Spleen (tissue), 11 donors: ENCODE measurements around the gene AKT2. TPM values are rescaled to one million over a fixed set of nuclear protein-coding genes. Genes with fewer than 3 reads are reported as not detected.

ENCODE experiments used
- DNase-seq: peaks from one replicate; pipeline ENCODE4 v3.0.0-alpha.2; 2020
- H3K27ac ChIP-seq, 8 donors: fragments of 200-600 bp; sonication (generic) in 7 of 8; 1 replicate in 4 of 8; 2 replicates in 4 of 8; pipeline versions ENCODE4 v1.5.0 to v1.8.0; 2016 to 2021; ENCODE audit warnings: inconsistent platforms in 4 of 8, mild to moderate bottlenecking in 4 of 8, moderate library complexity in 1 of 8
- H3K27me3 ChIP-seq, 7 donors: fragments of 200-600 bp; sonication (generic) in 6 of 7; replicated peaks in 1 of 7; 1 replicate in 4 of 7; 2 replicates in 3 of 7; pipeline versions ENCODE4 v1.5.0 to v1.8.0; 2016 to 2021; ENCODE audit warnings: inconsistent platforms in 3 of 7, mild to moderate bottlenecking in 1 of 7
- H3K36me3 ChIP-seq, 6 donors: fragments of 200-600 bp; sonication (generic) in 5 of 6; 1 replicate in 4 of 6; 2 replicates in 2 of 6; pipeline versions ENCODE4 v1.5.0 to v1.8.0; 2016 to 2021; ENCODE audit warnings: inconsistent platforms in 2 of 6
- H3K4me1 ChIP-seq, 6 donors: fragments of 200-600 bp; sonication (generic) in 5 of 6; 1 replicate in 3 of 6; 2 replicates in 3 of 6; pipeline versions ENCODE4 v1.5.0 to v1.8.0; 2016 to 2021; ENCODE audit warnings: inconsistent platforms in 3 of 6
- H3K4me3 ChIP-seq, 8 donors: fragments of 200-600 bp; sonication (generic) in 7 of 8; 1 replicate in 4 of 8; 2 replicates in 4 of 8; pipeline versions ENCODE4 v1.5.0 to v1.8.0; 2016 to 2021; ENCODE audit warnings: inconsistent platforms in 4 of 8, mild to moderate bottlenecking in 4 of 8, moderate library complexity in 2 of 8
- H3K9me3 ChIP-seq, 8 donors: fragments of 200-600 bp; sonication (generic) in 7 of 8; 1 replicate in 4 of 8; 2 replicates in 4 of 8; pipeline versions ENCODE4 v1.5.0 to v1.8.0; 2016 to 2021; ENCODE audit warnings: inconsistent platforms in 4 of 8
- CTCF ChIP-seq, 11 experiments: fragments of 200-600 bp in 7 of 11; fragments of 450-650 bp in 4 of 11; sonication (generic) in 4 of 11; IDR thresholded peaks in 8 of 11; conservative IDR thresholded peaks in 3 of 11; 1 replicate in 7 of 11; 2 replicates in 4 of 11; pipeline versions ENCODE4 v1.4.0 to v1.8.0; 2016 to 2021; ENCODE audit warnings: antibody characterized with exemption in 11 of 11, inconsistent platforms in 4 of 11, mild to moderate bottlenecking in 1 of 11
- POLR2A ChIP-seq, 3 donors: fragments of 450-650 bp; IDR thresholded peaks; one replicate each; pipeline ENCODE4 v1.5.1; 2017; ENCODE audit warnings: antibody characterized with exemption in 3 of 3, mild to moderate bottlenecking in 1 of 3
- POLR2AphosphoS5 ChIP-seq, 3 donors: sonication (generic); formaldehyde crosslinking; IDR thresholded peaks; one replicate each; pipeline ENCODE4 v1.5.1; 2017; ENCODE audit warnings: antibody characterized with exemption in 3 of 3
- WGBS, 5 donors: extraction: QIAGEN DNeasy Blood & Tissue Kit in 3 of 5; methylation state at CpG; one replicate each; pipeline versions ENCODE4 v1.1.5 to v1.1.7; 2013 to 2018; 5-methylcytosine and 5-hydroxymethylcytosine counted together
- intact Hi-C: fragments of 100-400 bp; cut with DNase I; formaldehyde crosslinking; loops from one replicate; pipeline ENCODE4 v1.15.0; 2023; ENCODE audit warnings: low total_unique reads
- polyA plus RNA-seq, 3 donors: library from polyadenylated mRNA; stranded (reverse); fragments of 200-250 nt; gene quantifications; one replicate each; pipeline ENCODE4 v1.2.1, GENCODE V29; 2013
- total RNA-seq, 7 donors: library from RNA; depleted of rRNA in 3 of 7; stranded (reverse); fragments of >200 nt in 3 of 7; fragmentation: NEBNext Ultra II Directional in 4 of 7; extraction: Animal tissue kit (Norgen Biotek cat#: 25700) in 4 of 7; gene quantifications; one replicate each; pipeline versions ENCODE4 v1.1.0 to v1.2.1, GENCODE V29; 2016 to 2021
- donor health status: healthy with polysubstance abuse.
- donor health status: DM: no; HTN: no; CAD: no; lungs with moderate emphysema.
- donor health status: DM: no; HTN: no; CAD: no.
- donor health status: Bipolar disorder and iron deficiency.
- donor health status: healthy.
- donor health status: DM: no; HTN: no; CAD: no.
- donor health status: DM: yes; HTN: yes; CAD: no.

Gene AKT2
- total and polyA plus RNA-seq, 10 donors, result 28.8 to 134 (median 98.9) TPM

GRCh38 chr19:40213251-40213829 lies 71.8 kb downstream of the AKT2 start:
- Histone ChIP-seq H3K4me3 (no peak overlapping the region), H3K27me3 (peaks cover 6 to 34% (median 26%) of the 10 kb centered on the region in 7 donors), H3K36me3 (peaks cover 0 to 58% (median 33%) of the 10 kb centered on the region in 6 donors), H3K9me3 (no peaks in the 10 kb centered on the region), H3K4me1 (peaks cover 0 to 15% (median 10%) of the 10 kb centered on the region in 6 donors), H3K27ac (no peak overlapping the region)
- intact Hi-C loops, result no loop called here
- WGBS, 5 donors, result 91 to 95% (median 92%) methylated on average over 11 to 53 of the region's 53 CpGs
- no peak for DNase-seq
- TF ChIP-seq POLR2A (IDR thresholded peaks at IDR 0.05) (no peak), POLR2AphosphoS5 (IDR thresholded peaks at IDR 0.05) (no peak), CTCF (IDR thresholded peaks at IDR 0.05 in 8 of 11, conservative IDR thresholded peaks at IDR 0.05 in 3 of 11) (no peak)

GRCh38 chr19:40210889-40211288 lies 74.3 kb downstream of the AKT2 start:
- no peak for TF ChIP-seq POLR2AphosphoS5 (IDR thresholded peaks at IDR 0.05)
- no peak for TF ChIP-seq CTCF (IDR thresholded peaks at IDR 0.05 in 8 of 11, conservative IDR thresholded peaks at IDR 0.05 in 3 of 11)
- TF ChIP-seq POLR2A (IDR thresholded peaks at IDR 0.05), result no peak
- 91 to 98% (median 93%) methylated on average over 5 of the region's 5 CpGs for WGBS, 5 donors
- Histone ChIP-seq H3K36me3 (peaks cover 0 to 70% (median 34%) of the 10 kb centered on the region in 6 donors), H3K9me3 (no peaks in the 10 kb centered on the region), H3K27ac (no peak overlapping the region), H3K4me3 (no peak overlapping the region), H3K27me3 (peaks cover 0 to 9% (median 2%) of the 10 kb centered on the region in 7 donors), H3K4me1 (no peaks in the 10 kb centered on the region)
- intact Hi-C loops, result no loop called here
- DNase-seq, result no peak

GRCh38 chr19:40208602-40209001 lies 76.5 kb downstream of the AKT2 start:
- WGBS, 5 donors, result 94 to 98% (median 96%) methylated on average over 5 of the region's 5 CpGs
- no peaks in the 10 kb centered on the region for H3K27me3 ChIP-seq
- peaks cover 0 to 83% (median 42%) of the 10 kb centered on the region in 6 donors for H3K36me3 ChIP-seq

More at GRCh38 chr19:40208602-40209001, 76.5 kb downstream of the AKT2 start:
- Histone ChIP-seq H3K9me3 (no peaks in the 10 kb centered on the region), H3K4me3 (no peak overlapping the region), H3K27ac (no peak overlapping the region), H3K4me1 (no peaks in the 10 kb centered on the region)
- no peak for DNase-seq
- intact Hi-C loops, result no loop called here
- no peak for TF ChIP-seq CTCF (IDR thresholded peaks at IDR 0.05 in 8 of 11, conservative IDR thresholded peaks at IDR 0.05 in 3 of 11)
- no peak for TF ChIP-seq POLR2A (IDR thresholded peaks at IDR 0.05)
- no peak for TF ChIP-seq POLR2AphosphoS5 (IDR thresholded peaks at IDR 0.05)
